HG02623 (cell line): ENCODE data around the gene IRX1.

ENCODE experiments used
- ATAC-seq: cut with Tn5 transposase; IDR thresholded peaks from one replicate; pipeline ENCODE4 v1.9.1; 2021; ENCODE audit warnings: moderate library complexity; ENCODE audit not compliant: unreplicated experiment

Gene IRX1

GRCh38 chr5:3595006-3595961, at the start of gene IRX1:
TSS of gene IRX1 (plus strand) at chr5:3595832. CDS start at chr5:3596106, 274 bp downstream.
- no peak for ATAC-seq

GRCh38 chr5:3546028-3546427, 49.6 kb upstream of the IRX1 start:
- no peak for ATAC-seq

- no peak for ATAC-seq
These were observed 31.5 kb upstream of the IRX1 start for GRCh38 chr5:3564116-3564515.

- no peak for ATAC-seq
These were observed 30.7 kb upstream of the IRX1 start for GRCh38 chr5:3564827-3565518.

- no peak for ATAC-seq
These were observed 10.7 kb upstream of the IRX1 start for GRCh38 chr5:3584724-3585531.

GRCh38 chr5:3590161-3590966, 5.3 kb upstream of the IRX1 start:
- no peak for ATAC-seq

- ATAC-seq: no peak
These were observed 4.4 kb upstream of the IRX1 start for GRCh38 chr5:3590967-3591900.

- ATAC-seq: no peak
These were observed 3.3 kb upstream of the IRX1 start for GRCh38 chr5:3592298-3592697.

- ATAC-seq: no peak
These were observed 1.7 kb upstream of the IRX1 start for GRCh38 chr5:3593771-3594509.

GRCh38 chr5:3594510-3595005, 1.1 kb upstream of the IRX1 start:
- no peak for ATAC-seq

GRCh38 chr5:3596261-3596825, 711 bp downstream of the IRX1 start:
- ATAC-seq: no peak

- ATAC-seq: no peak
These were observed 1.2 kb downstream of the IRX1 start for GRCh38 chr5:3596857-3597166.

- no peak for ATAC-seq
These were observed 1.8 kb downstream of the IRX1 start for GRCh38 chr5:3597167-3598007.

- ATAC-seq: no peak
These were observed 2.6 kb downstream of the IRX1 start for GRCh38 chr5:3598207-3598606.

GRCh38 chr5:3598769-3599211, 3.2 kb downstream of the IRX1 start:
- ATAC-seq: no peak

GRCh38 chr5:3599226-3600105, 3.8 kb downstream of the IRX1 start:
- no peak for ATAC-seq
